Measurements from ENCODE around the gene ORAI2.

The ORAI2 gene

DNA sequence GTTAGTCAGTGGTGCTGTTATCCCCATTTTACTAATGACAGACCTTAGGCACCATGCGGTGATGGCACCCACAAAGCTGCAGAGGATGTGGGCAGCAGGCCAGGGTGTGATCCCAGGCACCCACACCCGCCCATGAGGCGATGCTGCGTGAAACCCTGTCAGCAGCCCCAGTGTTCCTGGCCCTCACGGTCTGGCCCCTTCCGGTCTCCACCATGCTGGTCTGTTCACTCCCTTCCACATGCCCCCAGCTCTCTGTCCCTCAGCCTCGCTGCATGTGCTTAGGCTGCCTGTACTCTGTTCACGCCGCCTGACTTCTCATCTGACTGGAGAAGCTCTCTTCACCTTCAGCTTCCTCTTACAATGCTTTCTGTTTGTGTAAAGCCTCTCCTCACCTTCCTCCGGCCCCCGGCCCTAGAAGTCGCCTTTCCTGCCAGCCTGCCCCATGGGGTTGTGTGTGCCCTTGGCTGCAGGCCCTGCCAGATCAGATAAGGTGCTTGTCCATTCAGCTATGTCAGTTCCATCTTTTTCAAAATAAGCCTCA lies 17.6 kb upstream of the ORAI2 start:
- DNase-seq (ENCODE audit: low spot score) = no peak

DNA sequence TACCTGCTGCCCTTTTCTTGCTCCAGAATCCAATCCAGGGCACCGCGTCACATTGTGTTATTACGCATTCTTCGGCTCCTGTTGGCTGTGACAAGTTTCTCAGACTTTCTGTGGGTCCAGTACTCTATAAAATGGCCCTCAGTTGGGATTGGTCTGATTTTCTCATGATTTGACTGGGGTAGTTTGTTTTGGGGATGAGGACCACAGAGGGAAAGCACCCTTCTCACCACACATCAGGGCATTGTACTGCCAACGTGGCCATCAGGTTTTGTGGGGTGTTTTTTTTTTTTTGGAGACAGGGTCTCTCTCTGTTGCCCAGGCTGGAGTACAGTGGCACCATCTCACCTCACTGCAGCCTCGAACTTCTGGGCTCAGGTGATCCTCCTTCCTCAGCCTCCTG lies 17.0 kb upstream of the ORAI2 start:
- no peak for DNase-seq (ENCODE audit: low spot score)

DNA sequence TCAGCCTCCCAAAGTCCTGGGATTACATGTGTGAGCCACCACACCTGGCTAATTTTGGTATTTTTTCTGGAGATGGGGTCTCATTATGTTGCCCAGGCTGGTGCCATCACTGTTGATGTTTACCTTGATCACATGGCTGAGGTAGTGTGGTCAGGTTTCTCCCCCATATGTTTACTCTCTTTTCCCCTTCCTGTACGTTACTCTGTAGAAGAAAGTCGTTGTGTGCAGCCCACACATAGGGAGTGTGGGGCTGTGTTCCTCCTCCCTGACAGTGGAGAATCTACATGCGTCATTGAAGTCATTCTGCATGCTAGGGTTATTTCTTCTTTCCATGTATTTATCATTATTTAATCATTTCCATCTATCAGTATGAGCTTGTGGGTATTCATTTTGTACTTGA lies 16.3 kb upstream of the ORAI2 start:
- no peak for DNase-seq (ENCODE audit: low spot score)

DNA sequence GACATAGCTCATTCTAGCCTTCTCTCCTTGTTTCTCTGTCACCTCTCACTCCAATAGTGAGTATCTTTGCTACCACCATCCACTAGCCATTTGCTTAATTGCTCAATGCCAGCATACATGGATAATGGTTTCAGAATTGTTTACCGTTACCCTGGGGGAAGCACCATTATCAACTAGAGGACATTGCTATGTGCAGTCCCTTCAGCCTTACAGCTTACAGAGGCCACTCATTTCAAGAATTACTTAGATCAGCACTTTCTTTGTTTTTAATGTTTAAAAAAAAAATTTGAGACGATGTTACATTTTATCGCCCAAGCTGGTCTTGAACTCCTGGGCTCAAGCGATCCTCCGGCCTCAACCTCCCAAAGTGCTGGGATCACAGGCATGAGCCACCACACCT lies 14.8 kb upstream of the ORAI2 start:
- DNase-seq (ENCODE audit: low spot score) = no peak

DNA sequence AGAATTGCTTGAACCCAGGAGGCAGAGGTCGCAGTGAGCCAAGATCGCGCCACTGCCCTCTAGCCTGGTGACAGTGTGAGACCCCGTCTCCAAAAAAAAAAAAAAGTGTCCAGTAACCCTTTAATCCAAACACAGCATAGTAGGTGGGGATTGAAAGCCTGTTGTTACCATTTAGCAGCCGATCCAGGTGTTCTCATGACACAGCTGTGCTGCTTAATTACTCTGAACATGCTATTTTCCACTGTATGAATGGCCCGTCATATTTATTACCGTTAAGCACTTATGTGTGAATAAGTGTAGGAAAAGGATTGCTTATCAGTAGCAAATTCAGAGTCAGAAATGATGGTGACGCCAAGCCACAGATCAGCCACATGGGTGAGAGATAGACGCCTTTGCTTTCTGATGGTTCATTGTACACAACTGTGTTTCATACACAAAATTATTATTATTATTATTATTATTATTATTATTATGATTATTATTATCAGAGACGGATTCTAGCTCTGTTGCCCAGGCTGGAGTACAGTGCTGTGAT lies 11.6 kb upstream of the ORAI2 start:
- DNase-seq (ENCODE audit: low spot score) = no peak

DNA sequence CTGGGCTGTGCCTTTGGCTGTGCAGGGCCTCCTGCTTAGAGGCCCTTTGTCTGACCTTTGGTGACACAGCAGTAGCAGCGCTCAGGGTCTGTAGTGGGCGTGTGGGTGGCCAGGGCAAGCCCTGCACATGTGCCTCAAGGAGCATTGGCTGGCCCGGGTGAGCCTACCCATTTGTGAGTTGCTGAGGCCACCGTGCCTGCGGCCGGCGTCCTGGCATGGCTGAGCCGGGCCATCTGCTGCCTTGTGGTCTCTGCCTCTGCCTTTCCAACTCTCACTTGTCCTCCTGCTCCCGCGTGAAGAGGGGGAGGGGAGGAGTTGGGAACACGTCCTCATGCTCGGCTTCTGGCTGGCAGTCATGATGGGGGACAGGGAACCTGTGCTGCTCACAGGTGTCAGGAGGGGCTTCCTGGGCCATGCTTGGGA lies 9.2 kb upstream of the ORAI2 start:
- DNase-seq (ENCODE audit: low spot score) = no peak

DNA sequence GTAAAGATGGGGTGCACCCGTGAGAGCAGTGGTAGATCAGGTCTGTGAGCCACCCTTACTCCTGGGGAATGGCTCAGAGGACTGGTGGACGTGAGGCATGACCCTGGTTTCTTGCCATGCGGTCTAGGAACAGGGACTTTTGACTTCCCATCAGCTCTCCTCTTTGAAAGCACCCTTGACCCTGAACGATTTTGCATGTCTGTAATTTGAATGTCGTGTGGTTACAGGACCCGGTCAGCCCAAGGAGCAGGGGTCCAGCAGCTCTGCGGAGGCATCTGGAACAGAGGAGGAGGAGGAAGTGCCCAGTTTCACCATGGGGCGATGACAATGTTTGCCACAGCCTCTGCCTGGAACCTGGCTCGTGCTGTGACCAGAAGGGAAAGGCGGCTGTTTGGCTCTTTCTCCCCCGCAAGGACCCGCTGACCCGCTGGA lies 8.6 kb upstream of the ORAI2 start:
- no peak for DNase-seq (ENCODE audit: low spot score)

DNA sequence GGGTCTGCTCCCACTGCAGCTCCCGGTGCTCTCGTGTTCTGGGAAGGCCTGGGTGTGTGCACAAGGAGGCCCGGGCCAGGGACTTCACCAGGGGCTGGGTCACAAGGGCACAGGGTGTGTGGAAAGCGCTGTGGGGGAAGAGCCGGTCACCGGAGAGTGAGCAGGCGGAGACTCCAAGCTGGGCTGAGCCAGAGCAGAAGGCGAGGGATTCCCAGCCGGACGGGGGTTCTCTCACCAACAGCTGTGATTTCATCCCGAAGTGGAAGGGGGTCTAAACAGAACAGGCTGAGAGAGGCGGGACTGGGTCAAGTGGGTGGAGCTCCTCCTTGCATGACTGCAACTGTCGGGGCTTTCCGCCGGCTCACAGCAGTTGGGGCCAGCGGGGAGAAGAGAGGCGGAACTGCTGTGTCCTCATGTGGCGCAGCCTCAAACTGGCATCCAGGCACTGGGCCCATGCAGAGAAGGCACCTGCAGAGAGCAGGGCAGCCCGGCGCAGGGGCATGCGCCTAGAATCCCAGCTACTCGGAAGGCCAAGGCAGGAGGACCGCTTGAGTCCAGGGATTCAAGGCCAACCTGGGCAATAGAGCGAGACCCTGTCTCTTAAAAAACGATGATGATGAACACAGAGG lies 7.6 kb upstream of the ORAI2 start:
- DNase-seq (ENCODE audit: low spot score) = no peak

DNA sequence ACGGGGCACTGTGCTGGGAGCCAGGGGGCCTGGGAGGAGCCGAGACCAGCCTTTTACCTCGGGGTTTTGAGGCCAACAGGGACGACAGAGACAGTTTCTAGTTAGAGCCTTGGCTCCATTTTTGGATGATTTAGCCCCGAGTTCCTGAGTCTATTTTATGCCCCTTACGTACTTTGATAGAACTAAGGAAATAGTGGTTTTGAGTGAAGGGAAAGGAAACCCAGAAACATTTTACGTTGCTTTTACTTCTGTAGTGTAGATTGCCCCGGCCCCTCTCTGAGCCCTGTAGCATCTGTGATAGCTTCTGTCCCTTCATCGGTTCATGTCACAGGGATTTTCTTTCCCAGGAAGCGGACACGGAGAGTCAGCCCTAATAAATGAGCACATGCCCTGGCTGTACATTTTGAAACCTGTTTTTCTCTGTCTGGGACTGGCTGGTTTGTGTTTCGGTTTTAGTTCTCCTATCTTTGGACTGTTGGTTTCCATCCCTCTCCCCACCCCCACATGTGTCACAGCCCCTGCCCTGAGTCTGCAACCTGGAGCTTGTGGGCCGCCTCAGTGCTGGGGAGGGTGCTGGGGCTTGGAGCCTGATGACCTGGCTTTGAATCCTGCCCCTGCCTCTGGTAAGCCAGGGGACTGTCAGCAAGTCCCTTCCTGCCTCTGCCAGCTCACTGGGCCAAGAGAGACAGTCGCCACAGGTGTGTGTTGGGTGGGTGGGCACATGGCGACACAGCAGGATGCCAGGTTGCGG lies 6.9 kb upstream of the ORAI2 start:
- DNase-seq (ENCODE audit: low spot score) = no peak

DNA sequence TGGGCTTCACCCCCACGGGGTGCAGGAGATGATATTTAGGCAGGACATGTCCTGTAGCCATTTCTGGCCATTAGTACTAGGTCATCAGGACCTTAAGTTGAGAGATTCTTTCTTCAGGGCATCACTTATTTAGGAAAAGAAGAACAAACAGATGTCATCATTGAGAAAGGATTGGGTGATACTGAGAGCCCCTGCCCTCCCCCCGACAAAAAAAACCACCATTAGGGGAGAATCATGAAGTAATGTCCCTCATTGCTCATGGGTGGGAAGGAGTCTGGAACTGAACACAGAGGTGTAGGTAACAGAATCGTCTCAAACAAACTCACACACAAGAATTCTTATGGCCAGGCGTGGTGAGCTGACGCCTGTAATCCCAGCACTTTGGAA lies 6.4 kb upstream of the ORAI2 start:
- DNase-seq (ENCODE audit: low spot score) = no peak

DNA sequence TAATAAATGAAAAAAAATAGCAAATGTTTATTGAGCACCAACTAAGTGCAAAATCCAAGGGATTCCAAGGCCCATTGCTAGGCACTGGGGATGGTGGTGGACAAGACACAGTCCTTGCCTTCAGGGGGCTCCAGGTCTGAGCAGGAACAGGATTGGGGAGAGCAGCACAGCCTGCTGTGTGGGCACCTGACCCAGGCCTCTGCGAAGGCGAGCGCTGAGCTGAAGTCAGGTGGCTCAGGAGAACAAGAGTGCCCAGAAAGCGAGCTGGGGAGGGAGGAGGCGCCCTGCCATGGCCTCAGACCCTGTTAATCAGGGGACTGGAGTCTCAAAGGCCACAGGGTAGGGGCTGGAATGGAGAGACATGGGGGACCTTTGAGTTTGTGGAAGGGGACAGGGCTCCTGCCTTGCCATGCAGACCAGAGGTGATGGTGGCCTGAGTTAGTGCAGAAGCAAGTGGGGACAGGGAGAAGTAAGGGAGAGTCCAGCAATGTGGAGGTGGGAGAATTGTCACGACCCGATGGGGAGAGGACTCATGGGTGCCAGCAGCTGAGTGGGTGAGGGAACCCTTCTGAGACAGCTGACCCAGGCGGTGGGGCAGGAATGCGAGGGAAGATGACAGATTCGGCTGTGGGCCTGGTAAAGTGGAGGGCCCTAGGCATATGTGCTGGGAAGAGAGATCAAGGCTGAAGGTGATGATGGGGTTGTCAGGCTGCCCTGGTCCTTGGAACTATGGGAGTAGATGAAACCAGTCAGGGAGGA lies 4.1 kb upstream of the ORAI2 start:
- no peak for DNase-seq (ENCODE audit: low spot score)

DNA sequence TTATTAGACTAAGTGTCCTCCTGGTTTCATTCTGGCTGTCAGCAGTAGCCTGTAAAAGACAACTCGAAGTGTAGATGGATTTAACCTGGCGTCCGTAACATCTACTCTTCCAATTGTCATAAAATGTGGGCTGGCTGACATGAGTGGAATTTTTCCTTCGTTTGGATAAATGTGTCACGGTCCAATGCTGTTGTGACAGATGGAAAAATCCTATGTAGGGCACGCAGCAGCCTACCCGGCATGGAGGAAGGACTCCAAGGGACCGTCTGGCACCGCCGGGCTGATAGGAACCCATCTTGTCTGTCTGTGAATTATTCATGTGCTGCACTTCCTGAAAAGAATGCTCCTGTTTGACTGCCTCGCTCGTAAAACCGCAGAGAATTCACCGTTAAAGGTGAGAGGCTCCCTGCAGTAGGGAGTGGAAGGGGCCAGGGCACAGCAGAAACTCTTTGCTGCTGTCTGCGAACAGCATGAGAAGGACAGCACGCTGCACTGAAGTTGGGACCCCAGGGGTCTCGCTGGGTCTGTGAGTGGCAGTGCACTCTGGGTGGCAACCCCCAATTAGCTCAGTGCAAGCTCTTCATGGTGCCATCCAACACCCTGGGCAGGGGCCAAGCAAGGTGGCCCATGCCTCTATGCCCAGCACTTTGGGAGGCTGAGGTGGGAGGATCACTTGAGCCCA lies 1.6 kb upstream of the ORAI2 start:
- DNase-seq (ENCODE audit: low spot score) = no peak

DNA sequence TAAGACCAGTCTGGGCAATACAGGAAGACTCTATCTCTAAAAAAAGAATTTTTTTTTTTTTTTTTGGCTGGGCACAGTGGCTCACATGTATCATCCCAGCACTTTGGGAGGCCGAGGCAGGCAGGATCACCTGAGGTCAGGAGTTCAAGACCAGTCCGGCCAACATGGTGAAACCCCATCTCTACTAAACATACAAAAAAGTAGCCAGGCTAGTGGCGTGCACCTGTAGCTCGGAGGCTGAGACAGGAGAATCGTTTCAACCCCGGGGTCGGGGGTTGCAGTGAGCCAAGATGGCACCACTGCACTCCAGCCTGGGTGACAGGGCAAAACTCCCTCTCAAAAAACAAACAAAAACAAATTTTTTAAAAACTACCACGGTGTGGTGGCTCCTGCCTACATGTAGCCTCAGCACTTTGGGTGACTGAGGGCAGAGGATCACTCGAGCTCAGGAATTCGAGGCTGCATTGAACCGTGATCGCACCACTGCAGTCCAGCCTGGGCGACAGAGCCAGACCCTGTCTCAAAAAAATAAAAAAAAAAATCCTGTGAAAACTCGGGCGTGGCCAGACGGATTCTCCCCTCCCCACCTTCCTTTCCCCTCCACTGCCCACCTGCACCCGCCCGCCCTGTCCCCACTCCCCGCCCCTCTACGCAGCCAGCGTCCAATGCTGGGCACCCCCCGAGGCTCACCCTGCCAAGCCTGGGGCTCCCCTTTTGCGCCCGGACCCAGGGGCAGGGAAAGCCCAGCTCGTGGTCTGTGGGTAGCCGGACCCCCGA lies 745 bp upstream of the ORAI2 start:
- no peak for DNase-seq (ENCODE audit: low spot score)

DNA sequence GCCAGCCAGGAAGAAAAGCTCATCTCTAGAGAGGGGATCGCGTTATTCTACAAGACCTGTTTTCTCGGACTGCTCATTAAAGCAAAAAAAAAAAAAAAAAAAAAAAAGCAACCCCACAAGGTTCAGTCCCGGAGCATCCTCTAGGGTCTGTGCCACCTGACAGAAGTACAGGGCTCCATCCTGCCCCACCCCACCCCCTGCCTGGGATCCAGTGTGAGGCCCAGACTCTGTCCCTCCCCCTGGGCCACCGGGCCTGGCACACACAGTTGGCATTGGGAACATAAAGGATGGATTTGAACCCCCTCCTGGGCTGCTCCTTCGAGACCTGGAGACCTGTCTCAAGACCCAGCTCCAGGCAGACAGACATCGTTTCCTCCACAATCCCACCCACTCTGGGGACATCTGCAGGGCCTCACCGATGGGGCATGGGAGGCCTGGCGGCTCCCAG lies 688 bp downstream of the ORAI2 start:
- DNase-seq (ENCODE audit: low spot score) = no peak

DNA sequence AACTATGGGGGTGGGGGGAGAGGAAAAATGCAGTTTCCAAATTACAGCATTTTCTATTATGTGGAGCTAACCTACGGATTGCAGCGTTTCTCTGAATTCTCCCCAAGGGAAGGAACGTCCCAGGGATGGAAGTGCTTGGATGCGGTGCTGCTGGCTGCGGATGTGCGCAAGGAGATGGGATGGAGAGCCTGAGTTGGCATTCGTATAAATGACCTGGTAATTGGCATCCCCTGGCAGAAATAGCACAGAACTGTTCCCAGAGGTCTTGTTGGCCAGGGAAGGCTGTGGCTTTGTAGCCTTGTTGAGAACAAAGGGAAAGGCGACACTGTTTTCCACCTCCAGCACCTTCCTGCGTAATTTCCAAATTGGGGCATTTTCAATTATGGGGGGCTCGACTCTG lies 2.7 kb downstream of the ORAI2 start:
- no peak for DNase-seq (ENCODE audit: low spot score)

DNA sequence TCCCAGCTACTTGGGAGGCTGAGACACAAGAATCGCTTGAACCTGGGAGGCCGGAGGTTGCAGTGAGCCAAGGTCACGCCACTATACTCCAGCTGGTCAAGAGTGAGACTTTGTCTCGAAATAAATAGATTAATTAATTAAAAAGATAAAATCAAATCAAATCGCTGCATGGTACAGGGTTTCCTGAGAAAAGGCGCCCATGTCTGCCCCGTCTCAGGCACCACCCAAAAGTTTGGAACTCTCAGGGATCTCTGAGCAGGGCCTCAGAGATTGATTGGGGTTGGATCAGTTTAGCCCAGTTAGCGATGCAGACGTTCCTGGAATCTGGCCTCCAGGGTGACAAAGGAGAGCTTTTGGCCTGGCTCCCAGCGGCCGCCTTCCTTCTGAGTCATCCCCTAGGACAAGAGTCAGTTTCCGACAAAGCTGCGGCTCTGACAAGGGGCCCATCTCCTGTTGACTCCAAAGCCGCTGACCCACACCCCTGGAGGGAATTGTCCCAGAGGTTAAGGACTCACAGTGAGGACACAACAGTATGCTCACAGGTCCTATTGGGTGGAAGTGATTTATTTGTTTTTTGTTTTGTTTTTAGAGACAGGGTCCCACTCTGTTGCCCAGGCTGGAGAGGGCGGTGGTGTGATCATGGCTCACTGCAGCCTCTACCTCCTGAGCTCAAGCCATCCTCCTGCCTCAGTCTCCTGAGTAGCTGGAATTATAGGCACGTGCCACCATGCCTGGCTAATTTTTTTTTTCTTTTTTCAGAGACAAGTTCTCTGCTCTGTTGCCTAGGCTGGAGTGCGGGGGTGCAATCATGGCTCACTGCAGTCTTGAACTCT lies 6.8 kb downstream of the ORAI2 start:
- DNase-seq (ENCODE audit: low spot score) = no peak

DNA sequence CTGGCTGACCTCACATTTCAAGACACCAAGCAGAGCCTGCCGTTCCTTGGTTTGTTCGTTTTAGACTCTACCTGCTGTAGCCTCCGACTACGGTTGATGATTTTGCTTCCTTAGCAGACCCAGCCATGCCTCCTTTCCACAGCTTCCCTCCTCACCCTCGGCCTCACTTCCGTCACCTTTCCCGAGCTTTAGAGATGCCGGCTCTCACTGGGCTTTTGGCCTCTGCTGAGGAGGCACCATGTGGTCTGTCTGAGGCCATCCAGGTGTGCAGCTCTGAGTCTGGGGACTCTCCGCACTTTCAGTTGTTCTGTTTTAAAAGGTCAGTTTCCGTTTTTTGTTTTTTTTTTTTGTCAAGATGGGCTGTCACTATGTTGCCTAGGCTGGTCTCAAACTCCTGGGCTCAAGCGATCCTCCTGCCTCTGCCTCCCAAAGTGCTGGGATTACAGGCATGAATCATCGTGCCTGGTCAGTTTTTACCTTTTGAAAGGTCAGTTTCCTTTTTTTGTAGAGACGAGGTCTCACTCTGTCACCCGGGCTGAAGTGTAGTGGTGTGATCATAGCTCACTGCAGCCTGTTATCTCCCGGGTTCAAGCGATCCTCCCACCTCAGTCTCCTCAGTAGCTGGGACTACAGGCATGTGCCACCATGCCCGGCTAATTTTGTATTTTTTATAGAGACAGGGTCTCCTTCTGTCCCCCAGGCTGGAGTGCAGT lies 11.7 kb downstream of the ORAI2 start:
- DNase-seq (ENCODE audit: low spot score) = no peak

DNA sequence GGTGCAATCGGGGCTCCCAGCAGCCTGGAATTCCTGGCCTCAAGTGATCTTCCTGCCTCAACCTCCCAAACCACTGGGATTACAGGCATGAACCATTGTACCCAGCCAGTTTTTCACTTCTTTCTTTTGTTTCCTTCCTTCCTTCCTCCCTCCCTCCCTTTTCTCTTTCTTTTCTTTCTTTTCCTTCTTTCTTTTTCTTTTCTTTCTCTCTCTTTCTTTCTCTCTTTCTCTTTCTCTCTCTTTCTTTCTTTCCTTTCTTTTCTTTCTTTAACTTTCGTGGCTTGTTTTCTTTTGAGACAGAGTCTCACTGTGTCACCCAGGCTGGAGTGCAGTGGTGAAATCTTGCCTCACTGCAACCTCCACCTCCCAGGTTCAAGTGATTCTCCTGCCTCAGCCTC lies 12.3 kb downstream of the ORAI2 start:
- no peak for DNase-seq (ENCODE audit: low spot score)

DNA sequence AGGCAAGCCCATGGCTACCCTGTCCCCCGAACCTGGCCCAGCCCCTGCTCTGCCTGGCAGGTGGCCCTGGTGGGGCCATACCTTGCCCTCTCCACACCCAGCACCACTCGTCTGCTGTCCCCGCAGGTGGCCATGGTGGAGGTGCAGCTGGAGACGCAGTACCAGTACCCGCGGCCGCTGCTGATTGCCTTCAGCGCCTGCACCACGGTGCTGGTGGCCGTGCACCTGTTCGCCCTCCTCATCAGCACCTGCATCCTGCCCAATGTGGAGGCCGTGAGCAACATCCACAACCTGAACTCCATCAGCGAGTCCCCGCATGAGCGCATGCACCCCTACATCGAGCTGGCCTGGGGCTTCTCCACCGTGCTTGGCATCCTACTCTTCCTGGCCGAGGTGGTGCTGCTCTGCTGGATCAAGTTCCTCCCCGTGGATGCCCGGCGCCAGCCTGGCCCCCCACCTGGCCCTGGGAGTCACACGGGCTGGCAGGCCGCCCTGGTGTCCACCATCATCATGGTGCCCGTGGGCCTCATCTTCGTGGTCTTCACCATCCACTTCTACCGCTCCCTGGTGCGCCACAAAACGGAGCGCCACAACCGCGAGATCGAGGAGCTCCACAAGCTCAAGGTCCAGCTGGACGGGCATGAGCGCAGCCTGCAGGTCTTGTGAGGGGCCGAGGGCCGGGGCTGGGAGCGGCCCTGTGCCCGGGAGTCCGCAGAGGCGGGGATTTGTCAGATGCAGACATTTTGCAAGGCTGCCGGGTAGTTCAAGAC lies 13.2 kb downstream of the ORAI2 start:
- no peak for DNase-seq (ENCODE audit: low spot score)
